NCI-H128 (cell line): ENCODE data around the gene CARD10.

Source experiments
- DNase-seq: peaks from one replicate; lab custom pipeline; 2025; ENCODE audit not compliant: unreplicated experiment; lab: John Stamatoyannopoulos, UW

CARD10 gene

GRCh38 chr22:37443086-37443485 lies 76.1 kb downstream of the CARD10 start:
- DNase-seq: no peak

GRCh38 chr22:37442537-37442936 lies 76.7 kb downstream of the CARD10 start:
- no peak for DNase-seq

- no peak for DNase-seq
Observed at GRCh38 chr22:37442135-37442534, 77.1 kb downstream of the CARD10 start.

GRCh38 chr22:37440875-37441274 lies 78.3 kb downstream of the CARD10 start:
- DNase-seq: no peak
